Epithelial cell of proximal tubule (primary cell): ENCODE data around the gene BICD2. TPM values are rescaled to one million over a fixed set of nuclear protein-coding genes. Genes with fewer than 3 reads are reported as not detected.

Experiments
- DNase-seq: peaks from one replicate; pipeline ENCODE4 v3.0.0-alpha.2; 2011; ENCODE audit warnings: low read depth
- H3K4me3 ChIP-seq: 2 replicates; pipeline ENCODE4 v1.5.1; 2011; ENCODE audit warnings: low read depth, mild to moderate bottlenecking, low read length
- CTCF ChIP-seq: conservative IDR thresholded peaks from 2 replicates; pipeline ENCODE4 v1.5.1; 2012; ENCODE audit warnings: low read depth, mild to moderate bottlenecking, low read length
- total RNA-seq: library from RNA; depleted of rRNA; stranded (reverse); fragments of >200 nt; gene quantifications from 2 replicates; pipeline ENCODE4 v1.2.3, GENCODE V29; 2015

The BICD2 gene
- total RNA-seq, 1 donor from 2014 or later = 32.2 TPM

- TF ChIP-seq CTCF = no peak
- H3K4me3 ChIP-seq = no peak overlapping the region
- no peak for DNase-seq
Measured at GRCh38 chr9:92721548-92721947, 43.1 kb downstream of the BICD2 start.

DNA sequence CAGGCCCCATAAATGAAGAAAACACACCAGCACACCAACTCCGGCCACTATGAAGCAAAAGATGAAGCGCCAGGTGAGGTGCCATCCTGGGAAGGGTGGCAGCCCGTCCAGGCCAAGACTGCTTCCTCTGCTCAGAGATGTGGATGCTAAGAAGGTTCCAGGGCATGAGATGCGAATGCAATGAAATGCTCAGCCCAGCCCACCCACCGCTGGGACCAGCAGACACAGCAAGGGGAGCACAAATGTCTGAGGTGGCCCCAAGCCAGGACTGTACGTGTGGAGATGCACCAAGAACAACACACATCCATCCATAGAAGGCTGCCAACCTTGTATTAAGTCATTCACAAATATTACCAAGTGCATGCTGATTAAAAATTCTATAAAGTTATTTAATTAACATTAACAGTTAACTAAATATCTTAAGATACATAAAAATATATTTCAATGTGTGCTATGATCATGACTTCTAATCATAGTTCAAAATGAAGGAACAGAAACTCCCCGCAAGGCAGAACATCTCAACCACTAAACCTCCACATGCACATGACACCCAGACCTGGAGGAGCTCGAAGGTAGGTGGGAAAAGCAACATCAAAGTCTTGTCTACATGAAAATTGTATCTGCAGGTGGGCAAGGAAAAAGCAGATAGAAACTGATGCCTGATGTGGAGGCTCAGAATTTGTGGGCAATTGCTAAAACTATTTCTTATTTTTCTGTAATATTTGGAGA, 43.7 kb downstream of the BICD2 start:
- TF ChIP-seq CTCF = no peak
- H3K4me3 ChIP-seq = no peak overlapping the region
- no peak for DNase-seq

- no peak overlapping the region for H3K4me3 ChIP-seq
- no peak for TF ChIP-seq CTCF
- DNase-seq = no peak
Measured at GRCh38 chr9:92720209-92720765, 44.3 kb downstream of the BICD2 start.

- no peak for TF ChIP-seq CTCF
- DNase-seq = no peak
- no peak overlapping the region for H3K4me3 ChIP-seq
Measured at GRCh38 chr9:92719028-92719647, 45.5 kb downstream of the BICD2 start.

DNA sequence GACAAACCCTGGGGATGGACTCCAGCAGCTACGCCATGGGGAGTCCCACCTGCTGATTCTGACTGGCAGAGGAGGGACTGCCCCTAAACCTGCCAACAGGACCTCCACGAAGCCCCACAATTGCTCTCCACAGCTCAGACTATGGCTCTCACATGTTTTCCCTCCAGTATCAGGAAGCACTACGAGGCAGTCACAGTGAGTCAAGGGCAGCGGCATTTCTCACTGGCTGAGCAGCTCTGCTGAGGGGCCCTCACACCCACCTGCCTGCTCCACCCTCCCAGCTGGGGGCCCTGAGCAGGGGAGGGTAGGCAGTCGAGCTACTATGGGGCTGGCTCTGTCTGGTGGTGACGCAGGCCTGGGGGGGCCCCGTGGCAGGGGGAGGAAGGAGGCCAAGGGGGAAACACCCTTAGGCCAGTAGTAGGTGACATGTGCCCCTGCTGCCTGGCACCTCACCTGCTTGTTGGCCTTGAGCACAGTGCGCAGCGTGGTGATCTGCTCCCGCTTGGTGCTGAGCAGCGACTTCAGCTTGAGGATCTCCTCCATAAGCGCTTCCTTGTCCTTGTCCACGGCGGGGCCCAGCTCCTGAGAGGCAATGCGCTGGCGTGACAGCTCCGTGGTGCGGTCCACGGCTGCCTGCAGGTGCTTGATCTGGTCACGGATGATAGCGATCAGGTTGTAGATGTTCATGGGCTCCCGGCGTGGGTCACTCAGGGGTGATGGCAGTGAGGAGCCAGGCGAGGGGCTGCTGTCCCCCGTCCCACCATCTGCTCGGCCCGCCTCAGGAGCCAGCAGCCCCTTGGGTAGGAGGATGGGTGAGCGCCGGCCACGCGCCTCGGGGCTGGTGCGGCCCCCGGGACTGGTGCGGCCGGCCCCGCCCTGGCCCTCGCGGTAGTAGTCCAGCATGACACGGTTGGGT, 46.3 kb downstream of the BICD2 start:
- TF ChIP-seq CTCF = no peak
- H3K4me3 ChIP-seq = no peak overlapping the region
- no peak for DNase-seq

DNA sequence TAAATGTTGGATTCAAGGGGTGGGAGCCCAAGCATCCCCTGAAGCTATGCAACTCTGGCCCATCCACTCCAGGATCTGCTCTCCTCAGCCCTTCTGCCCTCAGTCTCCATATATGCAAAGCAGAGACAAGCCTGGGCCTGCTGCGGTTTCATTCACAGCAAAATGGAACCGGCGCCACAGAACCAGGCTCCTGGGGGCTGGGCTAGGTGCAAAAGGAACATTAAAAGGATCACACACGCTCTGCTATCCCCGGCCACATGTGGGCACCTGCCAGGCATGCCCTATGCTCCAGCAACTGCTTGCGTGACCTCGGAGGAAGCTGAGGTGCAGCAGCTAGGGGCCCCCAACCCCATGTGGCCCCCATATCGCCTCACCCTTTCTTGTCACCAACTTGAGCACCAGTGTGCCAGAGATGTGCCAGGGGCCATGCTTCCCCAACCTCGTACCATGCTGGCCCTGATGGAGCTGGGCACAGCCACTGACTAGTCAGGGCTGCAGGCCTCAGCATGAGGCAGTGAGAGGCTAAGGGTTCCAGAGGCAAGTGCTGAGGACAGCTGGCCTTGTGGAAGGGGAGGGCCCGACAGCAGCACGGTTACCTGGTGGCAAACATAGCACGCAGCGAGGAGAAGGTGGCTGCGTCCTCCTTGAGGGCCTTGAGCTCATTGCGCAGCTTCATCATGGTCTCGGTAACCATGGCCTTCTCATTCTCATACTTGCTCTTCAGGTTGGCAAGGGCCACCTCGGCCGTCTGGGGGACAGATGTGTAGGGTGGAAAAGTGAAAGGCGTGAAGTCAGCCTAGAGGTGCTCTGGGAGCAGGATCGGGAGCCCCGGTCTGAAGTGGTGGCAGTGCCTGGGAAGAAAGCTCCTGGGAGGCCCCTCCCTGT, 47.2 kb downstream of the BICD2 start:
- no peak for DNase-seq

More for the DNA sequence above, 47.2 kb downstream of the BICD2 start:
- no peak overlapping the region for H3K4me3 ChIP-seq
- no peak for TF ChIP-seq CTCF
